ENCODE data around the gene IL22.

DNA sequence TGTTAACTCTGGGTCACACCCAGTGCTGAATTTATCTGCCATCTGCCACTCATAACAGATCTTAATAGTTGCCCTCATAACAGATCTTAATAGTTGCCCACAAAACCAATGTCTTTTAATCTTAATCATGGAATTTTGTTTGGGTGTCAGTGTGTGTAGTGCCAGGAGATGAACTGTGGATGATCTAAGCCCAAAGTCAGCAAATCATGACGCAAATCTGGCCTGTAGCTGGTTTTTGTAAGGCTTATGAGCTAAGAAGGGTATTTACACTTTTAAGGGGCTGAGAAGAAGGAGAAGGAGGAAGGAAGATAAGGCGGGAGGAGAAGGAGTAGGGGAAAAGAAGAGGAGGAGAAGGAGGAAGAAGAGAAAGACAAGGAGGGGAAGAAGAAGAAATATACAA is 17.8 kb downstream of the IL22 start:
- TF ChIP-seq, protein P1, sequence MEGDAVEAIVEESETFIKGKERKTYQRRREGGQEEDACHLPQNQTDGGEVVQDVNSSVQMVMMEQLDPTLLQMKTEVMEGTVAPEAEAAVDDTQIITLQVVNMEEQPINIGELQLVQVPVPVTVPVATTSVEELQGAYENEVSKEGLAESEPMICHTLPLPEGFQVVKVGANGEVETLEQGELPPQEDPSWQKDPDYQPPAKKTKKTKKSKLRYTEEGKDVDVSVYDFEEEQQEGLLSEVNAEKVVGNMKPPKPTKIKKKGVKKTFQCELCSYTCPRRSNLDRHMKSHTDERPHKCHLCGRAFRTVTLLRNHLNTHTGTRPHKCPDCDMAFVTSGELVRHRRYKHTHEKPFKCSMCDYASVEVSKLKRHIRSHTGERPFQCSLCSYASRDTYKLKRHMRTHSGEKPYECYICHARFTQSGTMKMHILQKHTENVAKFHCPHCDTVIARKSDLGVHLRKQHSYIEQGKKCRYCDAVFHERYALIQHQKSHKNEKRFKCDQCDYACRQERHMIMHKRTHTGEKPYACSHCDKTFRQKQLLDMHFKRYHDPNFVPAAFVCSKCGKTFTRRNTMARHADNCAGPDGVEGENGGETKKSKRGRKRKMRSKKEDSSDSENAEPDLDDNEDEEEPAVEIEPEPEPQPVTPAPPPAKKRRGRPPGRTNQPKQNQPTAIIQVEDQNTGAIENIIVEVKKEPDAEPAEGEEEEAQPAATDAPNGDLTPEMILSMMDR (IDR thresholded peaks at IDR 0.05; ENCODE audit: insufficient read depth, low read depth, low read length), result no peak
- no peak for TF ChIP-seq EZH2 (IDR thresholded peaks at IDR 0.05; ENCODE audit: insufficient read depth, low read length)
